Peyer's patch (tissue), 4 donors: Measurements from ENCODE around the gene RBMXL3. TPM values are rescaled to one million over a fixed set of nuclear protein-coding genes. Genes with fewer than 3 reads are reported as not detected.

ENCODE experiments used
- DNase-seq, 3 donors: peaks; one replicate each; pipeline ENCODE4 v3.0.0-alpha.2; 2017 to 2019
- H3K27ac ChIP-seq, 4 donors: fragments of 200-600 bp; sonication (generic); one replicate each; pipeline ENCODE4 v1.5.1; 2016 to 2019
- H3K27me3 ChIP-seq, 2 donors: fragments of 200-600 bp; sonication (generic); one replicate each; pipeline ENCODE4 v1.5.1; 2019
- H3K36me3 ChIP-seq, 3 donors: fragments of 200-600 bp; sonication (generic); one replicate each; pipeline ENCODE4 v1.5.1; 2016 to 2019
- H3K4me1 ChIP-seq, 4 donors: fragments of 200-600 bp; sonication (generic); one replicate each; pipeline ENCODE4 v1.5.1; 2016 to 2019
- H3K4me3 ChIP-seq, 4 donors: fragments of 200-600 bp; sonication (generic); 1 replicate in 3 of 4; 2 replicates in 1 of 4; pipeline ENCODE4 v1.5.1; 2016 to 2019; ENCODE audit warnings: mild to moderate bottlenecking in 1 of 4
- H3K9me3 ChIP-seq, 4 donors: fragments of 200-600 bp; sonication (generic); one replicate each; pipeline ENCODE4 v1.5.1; 2016 to 2019; ENCODE audit warnings: mild to moderate bottlenecking in 1 of 4
- POLR2A ChIP-seq, 2 donors: fragments of 450-650 bp; IDR thresholded peaks; one replicate each; pipeline ENCODE4 v1.5.1; 2017; ENCODE audit warnings: antibody characterized with exemption in 2 of 2, mild to moderate bottlenecking in 2 of 2, moderate library complexity in 2 of 2
- total RNA-seq, 4 donors: library from RNA; depleted of rRNA; stranded (reverse); fragments of >200 nt; gene quantifications; one replicate each; pipeline ENCODE4 v1.1.0, GENCODE V29; 2016
- TF ChIP-seq, protein P1 (sequence below), 6 experiments: fragments of 450-650 bp in 4 of 6; fragments of 200-600 bp in 2 of 6; sonication (generic) in 1 of 6; IDR thresholded peaks; one replicate each; pipeline ENCODE4 v1.5.1; 2017 to 2019; ENCODE audit warnings: antibody characterized with exemption in 6 of 6, mild to moderate bottlenecking in 3 of 6, moderate library complexity in 1 of 6

The RBMXL3 gene
- total RNA-seq: not detected

GRCh38 chrX:115189110-115189509 lies at the start of gene RBMXL3:
RBMXL3 (plus strand) TSS chrX:115189410; CDS start chrX:115189442, 32 bp downstream.
- Histone ChIP-seq H3K9me3 (no peaks in the 10 kb centered on the region), H3K27ac (no peak within 1 kb of the TSS), H3K36me3 (no peaks in the 10 kb centered on the region), H3K27me3 (no peaks in the 10 kb centered on the region), H3K4me1 (no peaks in the 10 kb centered on the region), H3K4me3 (no peak within 1 kb of the TSS)
- no peak for DNase-seq
- no peak for TF ChIP-seq POLR2A (IDR thresholded peaks at IDR 0.05)
- TF ChIP-seq, protein P1, sequence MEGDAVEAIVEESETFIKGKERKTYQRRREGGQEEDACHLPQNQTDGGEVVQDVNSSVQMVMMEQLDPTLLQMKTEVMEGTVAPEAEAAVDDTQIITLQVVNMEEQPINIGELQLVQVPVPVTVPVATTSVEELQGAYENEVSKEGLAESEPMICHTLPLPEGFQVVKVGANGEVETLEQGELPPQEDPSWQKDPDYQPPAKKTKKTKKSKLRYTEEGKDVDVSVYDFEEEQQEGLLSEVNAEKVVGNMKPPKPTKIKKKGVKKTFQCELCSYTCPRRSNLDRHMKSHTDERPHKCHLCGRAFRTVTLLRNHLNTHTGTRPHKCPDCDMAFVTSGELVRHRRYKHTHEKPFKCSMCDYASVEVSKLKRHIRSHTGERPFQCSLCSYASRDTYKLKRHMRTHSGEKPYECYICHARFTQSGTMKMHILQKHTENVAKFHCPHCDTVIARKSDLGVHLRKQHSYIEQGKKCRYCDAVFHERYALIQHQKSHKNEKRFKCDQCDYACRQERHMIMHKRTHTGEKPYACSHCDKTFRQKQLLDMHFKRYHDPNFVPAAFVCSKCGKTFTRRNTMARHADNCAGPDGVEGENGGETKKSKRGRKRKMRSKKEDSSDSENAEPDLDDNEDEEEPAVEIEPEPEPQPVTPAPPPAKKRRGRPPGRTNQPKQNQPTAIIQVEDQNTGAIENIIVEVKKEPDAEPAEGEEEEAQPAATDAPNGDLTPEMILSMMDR (IDR thresholded peaks at IDR 0.05): no peak

DNA sequence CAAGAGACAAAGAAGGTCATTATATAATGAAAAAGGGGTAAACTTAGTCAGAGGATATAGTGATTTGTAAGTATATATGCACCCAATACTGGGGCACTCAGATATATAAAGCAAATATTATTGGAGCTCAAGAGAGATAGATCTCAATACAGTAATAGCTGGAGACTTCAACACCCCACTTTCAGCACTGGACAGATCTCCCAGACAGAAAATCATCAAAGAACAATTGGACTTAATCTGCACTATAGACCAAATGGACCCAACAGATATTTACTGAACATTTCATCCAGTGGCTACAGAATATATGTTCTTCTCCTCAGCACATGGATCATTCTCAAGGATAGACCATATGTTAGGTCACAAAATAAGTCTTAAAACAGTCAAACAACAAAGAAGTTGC lies 47.2 kb upstream of the RBMXL3 start:
- no peak for DNase-seq
- no peak overlapping the region for H3K4me3 ChIP-seq
- TF ChIP-seq, protein P1 (IDR thresholded peaks at IDR 0.05): no peak
- no peak for TF ChIP-seq POLR2A (IDR thresholded peaks at IDR 0.05)
- H3K9me3 ChIP-seq: no peaks in the 10 kb centered on the region
- no peaks in the 10 kb centered on the region for H3K27me3 ChIP-seq
- no peak overlapping the region for H3K27ac ChIP-seq
- H3K36me3 ChIP-seq: no peaks in the 10 kb centered on the region
- H3K4me1 ChIP-seq: no peaks in the 10 kb centered on the region

- Histone ChIP-seq H3K9me3 (no peaks in the 10 kb centered on the region), H3K27ac (no peak overlapping the region), H3K4me3 (no peak overlapping the region), H3K4me1 (no peaks in the 10 kb centered on the region), H3K36me3 (no peaks in the 10 kb centered on the region), H3K27me3 (no peaks in the 10 kb centered on the region)
- TF ChIP-seq POLR2A (IDR thresholded peaks at IDR 0.05): no peak
- TF ChIP-seq, protein P1 (IDR thresholded peaks at IDR 0.05): peak in 4 of 6 experiments; percentile 9 to 59 (median 46)
- no peak for DNase-seq
Measured at GRCh38 chrX:115147220-115147619, 42.0 kb upstream of the RBMXL3 start.

GRCh38 chrX:115173181-115173580 lies 16.0 kb upstream of the RBMXL3 start:
- no peak overlapping the region for H3K27ac ChIP-seq

DNA sequence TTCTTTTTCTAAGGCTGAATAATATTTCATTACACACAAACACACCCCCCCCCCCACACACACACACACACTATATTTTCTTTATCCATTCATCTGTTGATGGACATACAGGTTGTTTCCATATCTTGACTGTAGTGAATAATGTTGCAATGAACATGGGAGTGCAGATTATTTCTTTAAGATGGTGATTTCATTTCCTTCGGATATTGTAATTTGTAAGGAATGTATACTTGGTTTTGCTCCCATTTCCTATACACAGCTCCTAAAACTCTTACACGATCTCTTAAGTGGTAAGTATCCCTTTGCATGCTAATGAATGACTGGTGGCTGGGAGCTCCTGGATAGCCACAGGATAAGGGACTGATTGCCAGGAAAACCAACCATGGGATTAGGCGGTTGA lies 14.7 kb upstream of the RBMXL3 start:
- no peak for DNase-seq
- Histone ChIP-seq H3K36me3 (no peaks in the 10 kb centered on the region), H3K4me3 (no peak overlapping the region), H3K27me3 (no peaks in the 10 kb centered on the region), H3K9me3 (no peaks in the 10 kb centered on the region), H3K4me1 (no peaks in the 10 kb centered on the region), H3K27ac (no peak overlapping the region)
- TF ChIP-seq, protein P1 (IDR thresholded peaks at IDR 0.05): no peak
- no peak for TF ChIP-seq POLR2A (IDR thresholded peaks at IDR 0.05)

More at GRCh38 chrX:115173181-115173580, 16.0 kb upstream of the RBMXL3 start:
- TF ChIP-seq, protein P1 (IDR thresholded peaks at IDR 0.05): no peak
- TF ChIP-seq POLR2A (IDR thresholded peaks at IDR 0.05): no peak
- no peak for DNase-seq
- no peaks in the 10 kb centered on the region for H3K36me3 ChIP-seq
- H3K4me1 ChIP-seq: no peaks in the 10 kb centered on the region
- no peaks in the 10 kb centered on the region for H3K27me3 ChIP-seq
- H3K4me3 ChIP-seq: no peak overlapping the region
- H3K9me3 ChIP-seq: no peaks in the 10 kb centered on the region

DNA sequence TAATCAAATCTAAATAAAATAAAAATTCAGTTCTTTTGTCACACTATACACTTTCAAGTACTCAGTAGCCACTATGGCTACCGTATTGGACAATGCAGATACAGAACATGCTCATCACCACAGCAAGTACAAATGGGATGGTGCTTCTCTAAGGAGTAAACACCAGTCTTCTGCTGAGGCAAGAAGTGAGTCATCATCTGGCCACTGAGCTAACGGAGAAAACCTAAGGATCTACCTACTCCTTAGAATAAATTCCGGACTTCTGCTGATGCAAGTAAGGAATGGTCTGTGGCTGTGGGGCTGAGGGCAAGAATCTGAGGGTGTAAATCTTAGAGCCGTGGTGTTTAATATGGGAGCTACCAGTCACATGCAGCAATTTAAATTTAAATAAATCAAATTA lies 11.3 kb upstream of the RBMXL3 start:
- Histone ChIP-seq H3K4me3 (no peak overlapping the region), H3K27ac (no peak overlapping the region), H3K4me1 (no peaks in the 10 kb centered on the region), H3K27me3 (no peaks in the 10 kb centered on the region), H3K36me3 (no peaks in the 10 kb centered on the region), H3K9me3 (no peaks in the 10 kb centered on the region)
- no peak for TF ChIP-seq POLR2A (IDR thresholded peaks at IDR 0.05)
- TF ChIP-seq, protein P1 (IDR thresholded peaks at IDR 0.05): no peak
- DNase-seq: no peak
